Hypothalamus (tissue), 51 donors: ENCODE results near the gene KCP.
"Not testable (repeated sequence)": the region's sequence is repeated elsewhere in the genome, so short reads cannot be mapped to it uniquely, and the experiment has no call there.

Source experiments
- DNase-seq, 51 donors: peaks; one replicate each; lab custom pipeline; 2025; lab: John Stamatoyannopoulos, UW

KCP gene

GRCh38 chr7:128910569-128910945 is at the start of gene KCP:
TSS of gene KCP (minus strand) at chr7:128910709. CDS start at chr7:128910676, 33 bp downstream.
- no peak for DNase-seq

- DNase-seq: no peak
Measured at GRCh38 chr7:128959296-128959695, 48.8 kb upstream of the KCP start.

- DNase-seq: no peak
Measured at GRCh38 chr7:128955981-128956380, 45.5 kb upstream of the KCP start.

GRCh38 chr7:128954830-128955802 is 44.6 kb upstream of the KCP start:
- peak in 4 of 51 donors; percentile 12 to 38 (median 28) for DNase-seq

GRCh38 chr7:128954150-128954549 is 43.6 kb upstream of the KCP start:
- no peak for DNase-seq

GRCh38 chr7:128951296-128951695 is 40.8 kb upstream of the KCP start:
- DNase-seq: no peak

- DNase-seq: peak in 2 of 51 donors; percentile 8 to 32
Measured at GRCh38 chr7:128948976-128949760, 38.7 kb upstream of the KCP start.

GRCh38 chr7:128948312-128948973 is 37.9 kb upstream of the KCP start:
- DNase-seq: no peak

- DNase-seq: no peak
Measured at GRCh38 chr7:128947854-128948253, 37.3 kb upstream of the KCP start.

- DNase-seq: no peak
Measured at GRCh38 chr7:128946936-128947830, 36.7 kb upstream of the KCP start.

GRCh38 chr7:128945668-128946366 is 35.3 kb upstream of the KCP start:
- DNase-seq: no peak

GRCh38 chr7:128944487-128945236 is 34.2 kb upstream of the KCP start:
- no peak for DNase-seq

- DNase-seq: not testable (repeated sequence)
Measured at GRCh38 chr7:128943251-128943650, 32.7 kb upstream of the KCP start.

- no peak for DNase-seq
Measured at GRCh38 chr7:128941946-128942526, 31.5 kb upstream of the KCP start.

GRCh38 chr7:128941323-128941890 is 30.9 kb upstream of the KCP start:
- DNase-seq: no peak

GRCh38 chr7:128940494-128941322 is 30.2 kb upstream of the KCP start:
- peak in 17 of 51 donors; percentile 13 to 46 (median 29) for DNase-seq

GRCh38 chr7:128939861-128940410 is 29.4 kb upstream of the KCP start:
- no peak for DNase-seq
